H9 (cell line): ENCODE measurements around the gene DTNB. TPM values are rescaled to one million over a fixed set of nuclear protein-coding genes. Genes with fewer than 3 reads are reported as not detected.

Source experiments
- DNase-seq: peaks from one replicate; pipeline ENCODE4 v3.0.0-alpha.2; 2017
- H2AFZ ChIP-seq: one replicate; pipeline ENCODE4 v1.6.1; 2013; ENCODE audit warnings: mild to moderate bottlenecking, low read length, control low read depth, moderate library complexity
- H2AK5ac ChIP-seq: 2 replicates; pipeline ENCODE4 v1.6.1; 2013; ENCODE audit warnings: low read length, control low read depth, mixed read lengths; ENCODE audit not compliant: insufficient read length
- H2BK120ac ChIP-seq: one replicate; pipeline ENCODE4 v1.6.1; 2013; ENCODE audit warnings: low read depth, mild to moderate bottlenecking, low read length, control low read depth, inconsistent platforms; ENCODE audit not compliant: poor library complexity, severe bottlenecking
- H2BK12ac ChIP-seq: 2 replicates; pipeline ENCODE4 v1.6.1; 2013; ENCODE audit warnings: low read length, control low read depth, mixed read lengths, low read depth; ENCODE audit not compliant: insufficient read length
- H2BK15ac ChIP-seq: 2 replicates; pipeline ENCODE4 v1.6.1; 2013; ENCODE audit warnings: low read depth, low read length, control low read depth
- H2BK20ac ChIP-seq: one replicate; pipeline ENCODE4 v1.6.1; 2013; ENCODE audit warnings: low read depth, mild to moderate bottlenecking, low read length, control low read depth, inconsistent platforms; ENCODE audit not compliant: poor library complexity, severe bottlenecking
- H2BK5ac ChIP-seq: 2 replicates; pipeline ENCODE4 v1.6.1; 2013; ENCODE audit warnings: low read length, control low read depth, mixed read lengths; ENCODE audit not compliant: insufficient read length
- H3K14ac ChIP-seq: 2 replicates; pipeline ENCODE4 v1.6.1; 2013; ENCODE audit warnings: low read length, control low read depth; ENCODE audit not compliant: insufficient read depth
- H3K18ac ChIP-seq: 2 replicates; pipeline ENCODE4 v1.6.1; 2013; ENCODE audit warnings: low read depth, mild to moderate bottlenecking, mixed read lengths, low read length, control low read depth; ENCODE audit not compliant: insufficient read length
- H3K23ac ChIP-seq: 2 replicates; pipeline ENCODE4 v1.6.1; 2013; ENCODE audit warnings: low read length, control low read depth, mixed read lengths, low read depth; ENCODE audit not compliant: insufficient read length
- H3K23me2 ChIP-seq: 2 replicates; pipeline ENCODE4 v1.6.1; 2013; ENCODE audit warnings: low read depth, mild to moderate bottlenecking, mixed read lengths, low read length, control low read depth; ENCODE audit not compliant: insufficient read length, poor library complexity, severe bottlenecking
- H3K27ac ChIP-seq: 2 replicates; pipeline ENCODE4 v1.5.1; 2013; ENCODE audit warnings: low read length, control low read depth, mixed read lengths, low read depth; ENCODE audit not compliant: insufficient read length
- H3K27me3 ChIP-seq: 2 replicates; pipeline ENCODE4 v1.6.1; 2013; ENCODE audit warnings: low read length, control low read depth, inconsistent platforms; ENCODE audit not compliant: insufficient read depth
- H3K4ac ChIP-seq: 2 replicates; pipeline ENCODE4 v1.6.1; 2013; ENCODE audit warnings: low read depth, mild to moderate bottlenecking, control low read depth, inconsistent platforms, low read length, moderate library complexity
- H3K4me1 ChIP-seq: 2 replicates; pipeline ENCODE4 v1.6.1; 2013; ENCODE audit warnings: low read length, control low read depth, inconsistent platforms; ENCODE audit not compliant: insufficient read depth
- H3K4me2 ChIP-seq: 2 replicates; pipeline ENCODE4 v1.6.1; 2013; ENCODE audit warnings: low read length, control low read depth, mixed read lengths; ENCODE audit not compliant: insufficient read length, insufficient read depth
- H3K56ac ChIP-seq: 2 replicates; pipeline ENCODE4 v1.6.1; 2013; ENCODE audit warnings: low read depth, mild to moderate bottlenecking, mixed read lengths, low read length, control low read depth; ENCODE audit not compliant: insufficient read length
- H3K79me1 ChIP-seq: 2 replicates; pipeline ENCODE4 v1.6.1; 2013; ENCODE audit warnings: low read depth, mild to moderate bottlenecking, moderate library complexity, low read length, control low read depth, inconsistent platforms; ENCODE audit not compliant: insufficient read depth, poor library complexity, severe bottlenecking
- H3K79me2 ChIP-seq: 2 replicates; pipeline ENCODE4 v1.6.1; 2013; ENCODE audit warnings: low read length, control low read depth, inconsistent platforms; ENCODE audit not compliant: insufficient read depth
- H3K9ac ChIP-seq: 2 replicates; pipeline ENCODE4 v1.6.1; 2013; ENCODE audit warnings: low read length, control low read depth, mixed read lengths; ENCODE audit not compliant: insufficient read length; ENCODE audit errors: extremely low read depth
- H3K9me3 ChIP-seq: one replicate; pipeline ENCODE4 v1.6.1; 2013; ENCODE audit warnings: low read depth, low read length, inconsistent platforms; ENCODE audit not compliant: control insufficient read depth
- H3T11ph ChIP-seq: one replicate; pipeline ENCODE4 v1.6.1; 2013; ENCODE audit warnings: mild to moderate bottlenecking, low read length, control low read depth, inconsistent platforms
- H4K20me1 ChIP-seq: one replicate; pipeline ENCODE4 v1.6.1; 2013; ENCODE audit not compliant: control insufficient read depth, insufficient read length, insufficient read depth
- H4K5ac ChIP-seq: 2 replicates; pipeline ENCODE4 v1.6.1; 2013; ENCODE audit warnings: low read depth, mild to moderate bottlenecking, mixed read lengths, low read length, control low read depth; ENCODE audit not compliant: insufficient read length
- H4K8ac ChIP-seq: replicated peaks from 2 replicates; pipeline ENCODE4 v1.6.1; 2013; ENCODE audit warnings: low read length, control low read depth, mixed read lengths, low read depth; ENCODE audit not compliant: insufficient read length
- H4K91ac ChIP-seq: 2 replicates; pipeline ENCODE4 v1.6.1; 2013; ENCODE audit warnings: low read depth, mild to moderate bottlenecking, moderate library complexity, mixed read lengths, low read length, control low read depth; ENCODE audit not compliant: insufficient read length
- H3K27ac Mint-ChIP-seq, 3 experiments: 2 replicates in 2 of 3; 3 replicates in 1 of 3; pipeline ENCODE4 v1.8.0; 2020 to 2021; ENCODE audit warnings: mixed read lengths in 3 of 3, mild to moderate bottlenecking in 1 of 3, moderate library complexity in 1 of 3
- H3K27me3 Mint-ChIP-seq: 2 replicates; pipeline ENCODE4 v1.8.0; 2021; ENCODE audit warnings: low read depth, mild to moderate bottlenecking, moderate library complexity, mixed read lengths
- H3K36me3 Mint-ChIP-seq, 3 experiments: 2 replicates in 2 of 3; 3 replicates in 1 of 3; pipeline ENCODE4 v1.8.0; 2020 to 2021; ENCODE audit warnings: low read depth in 3 of 3, mixed read lengths in 3 of 3; ENCODE audit not compliant: insufficient read depth in 1 of 3
- H3K4me1 Mint-ChIP-seq, 2 experiments: 2 replicates each; pipeline ENCODE4 v1.8.0; 2020; ENCODE audit warnings: mixed read lengths in 2 of 2
- H3K4me3 Mint-ChIP-seq, 2 experiments: 2 replicates in 1 of 2; 3 replicates in 1 of 2; pipeline ENCODE4 v1.8.0; 2020 to 2021; ENCODE audit warnings: mild to moderate bottlenecking in 2 of 2, mixed read lengths in 2 of 2, moderate library complexity in 1 of 2
- H3K9me3 Mint-ChIP-seq, 2 experiments: 2 replicates in 1 of 2; 3 replicates in 1 of 2; pipeline ENCODE4 v1.8.0; 2020; ENCODE audit warnings: mild to moderate bottlenecking in 2 of 2, mixed read lengths in 2 of 2, moderate library complexity in 1 of 2
- whole genome bisulfite sequencing: extraction: QIAGEN DNeasy Blood & Tissue Kit; methylation state at CpG from one replicate; pipeline ENCODE4 v1.1.7; 2013; ENCODE audit warnings: missing lambda C conversion rate, low lambda C conversion rate, mixed read lengths; ENCODE audit not compliant: insufficient read length; ENCODE audit errors: extremely low coverage; 5-methylcytosine and 5-hydroxymethylcytosine counted together
- total RNA-seq: library from RNA; stranded (reverse); gene quantifications from 2 replicates; pipeline ENCODE4 v1.2.1, GENCODE V29; 2021
- TF ChIP-seq, protein P1 (sequence below): fragments of 200-600 bp; sonication (generic); conservative IDR thresholded peaks from 3 replicates; pipeline ENCODE4 v1.8.0; 2021; ENCODE audit warnings: antibody characterized with exemption, mild to moderate bottlenecking

Gene DTNB
- total RNA-seq, 1 experiment from 2014 or later, result 26.7 TPM

DNA sequence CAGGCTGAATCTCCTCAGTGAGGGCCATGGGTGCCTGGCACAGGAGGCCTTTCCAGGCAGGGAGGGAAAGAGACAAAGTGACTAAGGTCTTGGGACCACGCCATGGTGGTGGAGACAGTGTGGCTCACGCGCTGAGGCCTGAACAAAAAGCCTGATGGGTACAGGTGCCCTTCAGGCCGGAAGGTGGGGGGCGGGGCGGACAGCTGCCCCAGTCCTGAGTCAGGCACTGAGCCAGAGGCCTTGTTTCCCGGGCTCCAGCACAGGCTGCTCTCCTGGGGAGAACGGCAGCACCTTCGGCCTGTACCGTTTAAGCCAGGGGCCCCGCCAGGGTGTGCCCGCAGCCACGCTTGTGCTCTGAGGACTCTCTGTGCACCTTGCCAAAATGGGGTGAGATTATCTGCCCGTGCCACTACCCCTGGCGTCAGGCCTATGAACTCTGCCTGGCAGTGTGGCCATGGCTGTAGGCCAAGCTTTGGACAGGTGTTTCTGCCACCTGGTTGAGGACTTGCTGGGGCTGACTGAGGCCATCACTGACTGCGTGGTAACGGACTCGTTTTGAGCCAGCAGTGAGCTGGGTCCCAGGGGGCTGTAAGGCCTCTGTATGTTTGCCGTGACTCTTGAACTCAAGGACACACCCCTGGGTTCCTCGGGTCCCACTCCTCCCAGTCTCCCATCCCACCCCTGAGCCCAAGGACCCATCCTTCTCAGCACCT lies 300.0 kb downstream of the DTNB start:
- H3K4me1 Mint-ChIP-seq, result peaks cover 28 to 45% of the 10 kb centered on the region in 2 experiments
- H3K18ac ChIP-seq, result no peak overlapping the region
- no peaks in the 10 kb centered on the region for H3K4me1 ChIP-seq
- H2BK5ac ChIP-seq, result no peak overlapping the region
- no peaks in the 10 kb centered on the region for H3K23me2 ChIP-seq
- H3K4ac ChIP-seq, result no peak overlapping the region
- peak; percentile 26 for DNase-seq
- H3K9me3 Mint-ChIP-seq, result no peaks in the 10 kb centered on the region; a peak in 2 of 5 replicates
- no peak overlapping the region for H2BK120ac ChIP-seq
- H2BK12ac ChIP-seq, result no peak overlapping the region
- no peak overlapping the region for H2BK20ac ChIP-seq
- H3K4me3 Mint-ChIP-seq, result no peak overlapping the region
- no peaks in the 10 kb centered on the region; the same call in 1 of the 2 replicates for H3K27me3 ChIP-seq
- H2AFZ ChIP-seq, result no peak overlapping the region
- no peaks in the 10 kb centered on the region for H3K79me2 ChIP-seq
- H3K9me3 ChIP-seq, result no peaks in the 10 kb centered on the region
- no peak overlapping the region for H3K9ac ChIP-seq
- H3K36me3 Mint-ChIP-seq, result peaks cover 0 to 3% (median 2%) of the 10 kb centered on the region in 3 experiments; a peak in 4 of 7 replicates
- no peak overlapping the region for H4K91ac ChIP-seq
- no peak overlapping the region for H3K4me2 ChIP-seq
- no peak overlapping the region for H3T11ph ChIP-seq
- no peaks in the 10 kb centered on the region for H3K79me1 ChIP-seq
- no peak overlapping the region for H3K27ac ChIP-seq
- no CpG with 5 or more reads among the region's 20 CpGs for WGBS
- H3K56ac ChIP-seq, result no peak overlapping the region
- no peaks in the 10 kb centered on the region for H4K20me1 ChIP-seq
- H4K8ac ChIP-seq, result no peak overlapping the region
- no peak overlapping the region for H2AK5ac ChIP-seq
- no peak overlapping the region for H2BK15ac ChIP-seq
- H4K5ac ChIP-seq, result no peak overlapping the region
- H3K27ac Mint-ChIP-seq, result no peak overlapping the region
- H3K14ac ChIP-seq, result no peak overlapping the region
- H3K27me3 Mint-ChIP-seq, result peaks cover 47% of the 10 kb centered on the region
- no peak overlapping the region for H3K23ac ChIP-seq
- TF ChIP-seq, protein P1, sequence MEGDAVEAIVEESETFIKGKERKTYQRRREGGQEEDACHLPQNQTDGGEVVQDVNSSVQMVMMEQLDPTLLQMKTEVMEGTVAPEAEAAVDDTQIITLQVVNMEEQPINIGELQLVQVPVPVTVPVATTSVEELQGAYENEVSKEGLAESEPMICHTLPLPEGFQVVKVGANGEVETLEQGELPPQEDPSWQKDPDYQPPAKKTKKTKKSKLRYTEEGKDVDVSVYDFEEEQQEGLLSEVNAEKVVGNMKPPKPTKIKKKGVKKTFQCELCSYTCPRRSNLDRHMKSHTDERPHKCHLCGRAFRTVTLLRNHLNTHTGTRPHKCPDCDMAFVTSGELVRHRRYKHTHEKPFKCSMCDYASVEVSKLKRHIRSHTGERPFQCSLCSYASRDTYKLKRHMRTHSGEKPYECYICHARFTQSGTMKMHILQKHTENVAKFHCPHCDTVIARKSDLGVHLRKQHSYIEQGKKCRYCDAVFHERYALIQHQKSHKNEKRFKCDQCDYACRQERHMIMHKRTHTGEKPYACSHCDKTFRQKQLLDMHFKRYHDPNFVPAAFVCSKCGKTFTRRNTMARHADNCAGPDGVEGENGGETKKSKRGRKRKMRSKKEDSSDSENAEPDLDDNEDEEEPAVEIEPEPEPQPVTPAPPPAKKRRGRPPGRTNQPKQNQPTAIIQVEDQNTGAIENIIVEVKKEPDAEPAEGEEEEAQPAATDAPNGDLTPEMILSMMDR, result no peak
